ENCODE data around the gene GJB5. TPM values are rescaled to one million over a fixed set of nuclear protein-coding genes. Genes with fewer than 3 reads are reported as not detected.

GJB5 gene
- total and polyA plus RNA-seq, 8 donors, result not detected

DNA sequence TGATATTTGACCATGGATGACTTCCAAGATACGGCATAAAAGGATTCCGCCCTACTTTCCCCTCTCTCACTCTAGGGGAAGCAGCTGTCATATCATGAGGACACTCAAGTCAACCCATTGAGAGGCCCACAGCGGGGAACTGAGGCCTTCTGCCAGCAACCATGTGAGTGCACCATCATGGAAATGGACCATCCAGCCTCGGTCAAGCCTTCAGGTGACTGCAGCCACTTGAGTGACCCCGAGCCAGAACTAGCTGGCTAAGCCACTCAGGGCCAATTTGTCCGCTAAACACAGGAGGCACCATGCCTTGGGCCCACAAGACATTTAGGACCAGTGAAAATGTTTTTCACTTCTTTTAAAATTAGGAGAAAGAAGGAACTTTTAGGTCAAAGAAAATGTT, 11.1 kb upstream of the GJB5 start:
- WGBS, 2 donors, result 86 to 90% methylated on average over 6 of the region's 6 CpGs
- Histone ChIP-seq H3K4me1 (no peaks in the 10 kb centered on the region), H3K27ac (no peak overlapping the region), H3K36me3 (no peaks in the 10 kb centered on the region), H3K27me3 (no peaks in the 10 kb centered on the region), H3K4me3 (no peak overlapping the region), H3K9me3 (no peaks in the 10 kb centered on the region)
- intact Hi-C loops (cut with DNase I), result loop anchor here in 1 of 3 donors (10.0 kb wide), 1 partner anchor 289 kb away; no protein-coding TSS in a partner anchor
- DNase-seq, result no peak
- no peak for FAIRE-seq
- no peak for ATAC-seq
- TF ChIP-seq, protein P1, sequence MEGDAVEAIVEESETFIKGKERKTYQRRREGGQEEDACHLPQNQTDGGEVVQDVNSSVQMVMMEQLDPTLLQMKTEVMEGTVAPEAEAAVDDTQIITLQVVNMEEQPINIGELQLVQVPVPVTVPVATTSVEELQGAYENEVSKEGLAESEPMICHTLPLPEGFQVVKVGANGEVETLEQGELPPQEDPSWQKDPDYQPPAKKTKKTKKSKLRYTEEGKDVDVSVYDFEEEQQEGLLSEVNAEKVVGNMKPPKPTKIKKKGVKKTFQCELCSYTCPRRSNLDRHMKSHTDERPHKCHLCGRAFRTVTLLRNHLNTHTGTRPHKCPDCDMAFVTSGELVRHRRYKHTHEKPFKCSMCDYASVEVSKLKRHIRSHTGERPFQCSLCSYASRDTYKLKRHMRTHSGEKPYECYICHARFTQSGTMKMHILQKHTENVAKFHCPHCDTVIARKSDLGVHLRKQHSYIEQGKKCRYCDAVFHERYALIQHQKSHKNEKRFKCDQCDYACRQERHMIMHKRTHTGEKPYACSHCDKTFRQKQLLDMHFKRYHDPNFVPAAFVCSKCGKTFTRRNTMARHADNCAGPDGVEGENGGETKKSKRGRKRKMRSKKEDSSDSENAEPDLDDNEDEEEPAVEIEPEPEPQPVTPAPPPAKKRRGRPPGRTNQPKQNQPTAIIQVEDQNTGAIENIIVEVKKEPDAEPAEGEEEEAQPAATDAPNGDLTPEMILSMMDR (IDR thresholded peaks at IDR 0.05), result no peak

DNA sequence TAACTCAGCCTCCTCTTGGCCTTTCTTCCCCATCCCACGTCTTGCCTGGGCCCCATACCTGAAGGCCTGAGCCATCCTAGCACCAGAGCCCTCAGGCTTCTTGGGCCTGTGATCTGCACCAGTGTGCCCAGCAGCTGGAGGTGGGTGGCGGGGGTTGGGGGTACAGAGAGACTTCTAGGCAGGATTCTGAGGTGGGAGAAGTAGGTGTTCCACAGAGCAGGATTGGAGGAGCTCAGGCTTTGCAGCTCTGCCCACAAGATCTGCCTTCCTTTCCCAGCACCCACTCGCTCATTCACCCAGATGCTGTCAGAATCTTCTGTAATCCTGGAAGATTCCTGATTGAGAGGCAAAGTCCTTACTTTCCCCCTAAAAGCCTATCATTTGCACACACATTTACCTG, 10.0 kb upstream of the GJB5 start:
- FAIRE-seq (no peak), ATAC-seq (no peak), DNase-seq (no peak)
- H3K27me3 ChIP-seq, result no peaks in the 10 kb centered on the region
- intact Hi-C loops (cut with DNase I), result loop anchor here in 1 of 3 donors (10.0 kb wide), 1 partner anchor 290 kb away; no protein-coding TSS in a partner anchor
- no peaks in the 10 kb centered on the region for H3K9me3 ChIP-seq
- TF ChIP-seq, protein P1 (IDR thresholded peaks at IDR 0.05), result no peak
- no peaks in the 10 kb centered on the region for H3K4me1 ChIP-seq
- no peak overlapping the region for H3K4me3 ChIP-seq
- no peak overlapping the region for H3K27ac ChIP-seq
- H3K36me3 ChIP-seq, result no peaks in the 10 kb centered on the region
- WGBS, 2 donors, result 69 to 76% methylated on average over 3 of the region's 3 CpGs

DNA sequence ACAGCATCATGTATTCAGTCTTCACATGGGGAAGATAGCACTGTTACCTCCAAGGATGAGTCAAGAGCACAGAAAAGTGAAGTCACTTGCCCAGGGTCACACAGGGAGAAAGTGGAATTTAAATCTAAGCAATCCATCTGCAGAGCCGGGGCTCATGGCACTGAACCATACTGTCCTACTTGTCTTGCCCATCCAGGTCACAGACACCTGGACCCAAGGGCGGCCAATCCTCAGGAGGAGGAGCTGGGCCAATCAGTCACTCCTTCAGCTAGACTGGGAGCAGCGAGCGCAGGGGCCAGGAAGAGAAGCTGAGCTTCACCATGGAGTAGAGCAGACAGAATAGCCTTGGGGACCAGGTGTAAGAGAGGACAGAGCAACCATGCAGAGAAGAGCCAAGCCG, 9.2 kb upstream of the GJB5 start:
- intact Hi-C loops (cut with DNase I), result loop anchor here in 1 of 3 donors (10.0 kb wide), 1 partner anchor 291 kb away; no protein-coding TSS in a partner anchor
- Histone ChIP-seq H3K27me3 (no peaks in the 10 kb centered on the region), H3K4me3 (no peak overlapping the region), H3K27ac (no peak overlapping the region), H3K9me3 (no peaks in the 10 kb centered on the region), H3K4me1 (no peaks in the 10 kb centered on the region), H3K36me3 (no peaks in the 10 kb centered on the region)
- WGBS, 2 donors, result 61 to 76% methylated on average over 5 of the region's 5 CpGs
- ATAC-seq (no peak), FAIRE-seq (no peak), DNase-seq (no peak)
- TF ChIP-seq, protein P1 (IDR thresholded peaks at IDR 0.05), result no peak

DNA sequence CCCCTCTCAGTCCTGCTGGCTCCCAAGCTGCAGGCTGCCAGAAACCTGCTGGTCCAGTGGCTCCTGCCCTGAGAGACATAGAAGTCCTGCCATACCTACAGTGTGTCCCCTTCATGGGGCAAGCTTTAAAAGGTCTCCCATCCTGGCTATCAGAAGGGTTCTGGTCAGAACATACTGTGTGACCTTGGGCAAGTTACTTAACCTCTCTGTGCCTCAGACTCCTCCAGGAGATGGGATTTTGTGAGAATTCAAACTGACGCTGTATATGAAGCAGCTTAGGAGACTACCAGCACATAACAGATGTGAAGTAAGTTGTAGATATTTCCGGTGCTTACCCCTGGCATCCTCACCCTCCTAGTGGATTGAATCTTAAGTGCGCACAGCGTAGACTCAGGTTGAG, 8.7 kb upstream of the GJB5 start:
- no peaks in the 10 kb centered on the region for H3K9me3 ChIP-seq
- no peak for DNase-seq
- TF ChIP-seq, protein P1 (IDR thresholded peaks at IDR 0.05), result no peak
- H3K4me1 ChIP-seq, result no peaks in the 10 kb centered on the region
- H3K27me3 ChIP-seq, result no peaks in the 10 kb centered on the region
- intact Hi-C loops (cut with DNase I), result loop anchor here in 1 of 3 donors (10.0 kb wide), 1 partner anchor 291 kb away; no protein-coding TSS in a partner anchor
- H3K36me3 ChIP-seq, result no peaks in the 10 kb centered on the region
- WGBS, 2 donors, result 82 to 96% methylated on average over 4 of the region's 4 CpGs
- no peak overlapping the region for H3K4me3 ChIP-seq
- H3K27ac ChIP-seq, result no peak overlapping the region
- no peak for FAIRE-seq
- no peak for ATAC-seq

DNA sequence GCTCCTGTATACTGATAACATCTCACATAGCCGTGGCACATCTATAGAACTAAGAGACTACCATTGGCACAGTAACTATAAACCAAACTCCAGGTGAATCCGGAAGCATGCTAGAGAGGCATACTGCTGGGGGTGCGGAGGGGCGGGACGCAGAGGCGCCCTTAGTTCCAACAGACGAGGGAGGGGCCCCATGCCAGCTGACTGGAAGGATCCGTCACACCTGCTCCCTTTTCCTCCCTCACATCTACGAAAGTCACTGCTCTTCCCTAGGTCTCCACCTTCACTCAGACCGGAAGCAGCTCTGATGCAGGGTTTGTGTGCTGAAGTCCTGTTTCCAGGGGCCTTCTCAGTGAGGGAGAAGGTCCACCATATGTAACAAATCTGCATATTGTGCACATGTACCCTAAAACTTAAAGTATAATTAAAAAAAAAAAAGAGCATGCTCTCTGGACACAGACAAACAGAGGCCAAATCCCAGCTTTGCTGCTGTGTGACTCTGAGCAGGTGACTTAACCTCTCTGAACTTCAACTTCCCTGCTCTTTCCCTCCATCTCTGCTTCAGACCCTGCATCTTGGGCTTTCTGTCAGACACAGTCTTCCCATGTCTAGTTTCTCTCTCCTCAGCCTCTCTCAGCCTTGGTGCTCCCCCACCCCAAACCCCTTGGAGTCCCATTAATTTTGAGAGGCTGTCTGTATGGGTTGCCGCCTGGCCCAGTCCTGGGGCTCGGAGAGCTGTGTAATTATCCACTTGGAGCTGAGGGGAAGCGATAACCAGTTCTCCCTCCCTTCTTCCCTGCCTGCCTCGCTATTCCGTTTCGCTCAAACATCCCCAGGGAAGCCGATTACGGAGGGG, 7.8 kb upstream of the GJB5 start:
- DNase-seq, result no peak
- FAIRE-seq, result no peak
- TF ChIP-seq, protein P1 (IDR thresholded peaks at IDR 0.05), result no peak
- ATAC-seq, result no peak
- Histone ChIP-seq H3K27ac (no peak overlapping the region), H3K4me3 (no peak overlapping the region), H3K9me3 (no peaks in the 10 kb centered on the region), H3K4me1 (no peaks in the 10 kb centered on the region), H3K36me3 (no peaks in the 10 kb centered on the region), H3K27me3 (no peaks in the 10 kb centered on the region)
- intact Hi-C loops (cut with DNase I), result loop anchor here in 1 of 3 donors (10.0 kb wide), 1 partner anchor 292 kb away; no protein-coding TSS in a partner anchor
- whole genome bisulfite sequencing, 2 donors, result 61 to 78% methylated on average over 18 of the region's 18 CpGs
